HEK293 (cell line): ENCODE measurements around the gene ZNF618.

Experiments
- CTCF ChIA-PET: fragments of 350-600 bp; formaldehyde crosslinking; extraction: SDS; loops from one replicate; lab custom pipeline; 2021; ENCODE audit warnings: antibody characterized with exemption; lab: Yijun Ruan, JAX
- POLR2A ChIA-PET: fragments of 300-600 bp; formaldehyde crosslinking; extraction: SDS; loops from one replicate; lab custom pipeline; 2020; ENCODE audit warnings: antibody characterized with exemption, inconsistent platforms; lab: Yijun Ruan, JAX
- H3K27ac ChIP-seq: fragments of 200-500 bp; sonication (Bioruptor generic); 2 replicates; pipeline ENCODE4 v1.5.1; 2014; ENCODE audit warnings: low read depth, low read length, control low read depth, inconsistent platforms; ENCODE audit errors: extremely low read depth
- H3K36me3 ChIP-seq, 2 experiments: fragments of 200-500 bp in 1 of 2; sonication (Bioruptor generic) in 1 of 2; 1 replicate in 1 of 2; 2 replicates in 1 of 2; pipeline ENCODE4 v1.5.1; 2014 to 2017; ENCODE audit warnings: inconsistent platforms in 2 of 2, low read length in 2 of 2; ENCODE audit not compliant: control insufficient read depth in 2 of 2, insufficient read depth in 1 of 2
- H3K4me1 ChIP-seq: fragments of 200-500 bp; sonication (Bioruptor generic); 2 replicates; pipeline ENCODE4 v1.5.1; 2014; ENCODE audit warnings: mild to moderate bottlenecking, low read length, inconsistent platforms; ENCODE audit not compliant: control insufficient read depth, insufficient read depth
- H3K4me3 ChIP-seq: 2 replicates; pipeline ENCODE4 v1.5.1; 2011; ENCODE audit warnings: low read depth, mild to moderate bottlenecking, control low read depth, low read length, moderate library complexity
- H3K9me3 ChIP-seq: fragments of 200-500 bp; sonication (Bioruptor generic); 2 replicates; pipeline ENCODE4 v1.5.1; 2014; ENCODE audit warnings: low read depth, low read length, inconsistent platforms; ENCODE audit not compliant: control insufficient read depth, insufficient read depth
- KLF16 ChIP-seq: fragments of 450-650 bp; formaldehyde crosslinking; IDR thresholded peaks from 2 replicates; pipeline ENCODE4 v1.5.1; 2017; ENCODE audit warnings: missing biosample characterization, missing genetic modification characterization
- ZBTB8A ChIP-seq: fragments of 450-650 bp; formaldehyde crosslinking; IDR thresholded peaks from 2 replicates; pipeline ENCODE4 v1.5.1; 2016; ENCODE audit warnings: missing biosample characterization, missing genetic modification characterization
- ZFP69B ChIP-seq: fragments of 450-650 bp; formaldehyde crosslinking; IDR thresholded peaks from 2 replicates; pipeline ENCODE4 v1.5.1; 2016; ENCODE audit warnings: missing biosample characterization, missing genetic modification characterization
- ZNF133 ChIP-seq: fragments of 450-650 bp; formaldehyde crosslinking; IDR thresholded peaks from 2 replicates; pipeline ENCODE4 v1.5.1; 2016; ENCODE audit warnings: missing biosample characterization, missing genetic modification characterization
- ZNF174 ChIP-seq: fragments of 450-650 bp; formaldehyde crosslinking; IDR thresholded peaks from 2 replicates; pipeline ENCODE4 v1.5.0; 2017; ENCODE audit warnings: missing biosample characterization, mild to moderate bottlenecking, missing genetic modification characterization
- ZNF175 ChIP-seq: fragments of 450-650 bp; formaldehyde crosslinking; IDR thresholded peaks from 2 replicates; pipeline ENCODE4 v1.5.1; 2016; ENCODE audit warnings: missing biosample characterization, missing genetic modification characterization
- ZNF184 ChIP-seq: fragments of 450-650 bp; IDR thresholded peaks from 2 replicates; pipeline ENCODE4 v1.5.1; 2018; ENCODE audit warnings: missing biosample characterization, mild to moderate bottlenecking, missing genetic modification characterization
- ZNF23 ChIP-seq: fragments of 450-650 bp; formaldehyde crosslinking; IDR thresholded peaks from 2 replicates; pipeline ENCODE4 v1.5.1; 2016; ENCODE audit warnings: missing biosample characterization, missing genetic modification characterization, borderline replicate concordance
- ZNF324 ChIP-seq: fragments of 450-650 bp; formaldehyde crosslinking; IDR thresholded peaks from 2 replicates; pipeline ENCODE4 v1.5.1; 2016; ENCODE audit warnings: missing biosample characterization, missing genetic modification characterization
- ZNF354C ChIP-seq: fragments of 450-650 bp; formaldehyde crosslinking; IDR thresholded peaks from 2 replicates; pipeline ENCODE4 v1.5.1; 2016; ENCODE audit warnings: missing biosample characterization, missing genetic modification characterization, low read depth, borderline replicate concordance
- ZNF596 ChIP-seq: fragments of 450-650 bp; IDR thresholded peaks from 2 replicates; pipeline ENCODE4 v1.5.0; 2018; ENCODE audit warnings: missing biosample characterization, mild to moderate bottlenecking, missing genetic modification characterization, moderate library complexity
- ZNF776 ChIP-seq: fragments of 450-650 bp; formaldehyde crosslinking; IDR thresholded peaks from 2 replicates; pipeline ENCODE4 v1.5.0; 2017; ENCODE audit warnings: missing biosample characterization, missing genetic modification characterization, borderline replicate concordance
- TF ChIP-seq, protein P1 (sequence below): fragments of 450-650 bp; formaldehyde crosslinking; conservative IDR thresholded peaks from 2 replicates; pipeline ENCODE4 v1.5.1; 2016; ENCODE audit warnings: low read depth, missing biosample characterization, missing genetic modification characterization
- TF ChIP-seq, protein P2 (sequence below): fragments of 450-650 bp; formaldehyde crosslinking; IDR thresholded peaks from 2 replicates; pipeline ENCODE4 v1.5.1; 2017; ENCODE audit warnings: missing biosample characterization, missing genetic modification characterization
- TF ChIP-seq, protein P3 (sequence below): fragments of 450-650 bp; formaldehyde crosslinking; IDR thresholded peaks from 2 replicates; pipeline ENCODE4 v1.5.1; 2017; ENCODE audit warnings: missing biosample characterization, missing genetic modification characterization
- TF ChIP-seq, protein P4 (sequence below): fragments of 450-650 bp; formaldehyde crosslinking; IDR thresholded peaks from 2 replicates; pipeline ENCODE4 v1.5.1; 2016; ENCODE audit warnings: missing biosample characterization, missing genetic modification characterization
- TF ChIP-seq, protein P5 (sequence below): fragments of 450-650 bp; IDR thresholded peaks from 2 replicates; pipeline ENCODE4 v1.5.1; 2018; ENCODE audit warnings: missing biosample characterization, mild to moderate bottlenecking, missing genetic modification characterization
- TF ChIP-seq, protein P6 (sequence below): fragments of 450-650 bp; formaldehyde crosslinking; IDR thresholded peaks from 2 replicates; pipeline ENCODE4 v1.5.1; 2016; ENCODE audit warnings: missing biosample characterization, missing genetic modification characterization

The ZNF618 gene

DNA sequence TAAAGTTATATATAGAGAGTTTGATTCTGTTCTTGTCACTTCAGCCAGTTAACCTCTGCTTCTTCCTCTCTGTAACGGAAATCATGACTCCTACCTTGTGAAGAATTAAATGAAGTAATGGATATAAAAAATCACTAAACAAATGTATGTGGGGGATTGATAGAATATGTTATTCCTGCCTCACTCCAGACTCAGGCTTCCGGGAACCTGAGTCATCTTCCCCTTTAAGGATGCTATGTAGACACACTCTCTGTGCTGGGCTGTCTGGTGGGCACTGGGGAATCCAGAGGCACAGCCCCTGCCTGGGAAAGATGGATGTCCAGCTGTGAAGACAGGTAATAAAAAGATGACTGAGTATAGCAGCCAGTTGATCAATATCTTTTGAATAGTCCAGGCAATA lies 77.4 kb downstream of the ZNF618 start (continued):
- TF ChIP-seq, protein P1, sequence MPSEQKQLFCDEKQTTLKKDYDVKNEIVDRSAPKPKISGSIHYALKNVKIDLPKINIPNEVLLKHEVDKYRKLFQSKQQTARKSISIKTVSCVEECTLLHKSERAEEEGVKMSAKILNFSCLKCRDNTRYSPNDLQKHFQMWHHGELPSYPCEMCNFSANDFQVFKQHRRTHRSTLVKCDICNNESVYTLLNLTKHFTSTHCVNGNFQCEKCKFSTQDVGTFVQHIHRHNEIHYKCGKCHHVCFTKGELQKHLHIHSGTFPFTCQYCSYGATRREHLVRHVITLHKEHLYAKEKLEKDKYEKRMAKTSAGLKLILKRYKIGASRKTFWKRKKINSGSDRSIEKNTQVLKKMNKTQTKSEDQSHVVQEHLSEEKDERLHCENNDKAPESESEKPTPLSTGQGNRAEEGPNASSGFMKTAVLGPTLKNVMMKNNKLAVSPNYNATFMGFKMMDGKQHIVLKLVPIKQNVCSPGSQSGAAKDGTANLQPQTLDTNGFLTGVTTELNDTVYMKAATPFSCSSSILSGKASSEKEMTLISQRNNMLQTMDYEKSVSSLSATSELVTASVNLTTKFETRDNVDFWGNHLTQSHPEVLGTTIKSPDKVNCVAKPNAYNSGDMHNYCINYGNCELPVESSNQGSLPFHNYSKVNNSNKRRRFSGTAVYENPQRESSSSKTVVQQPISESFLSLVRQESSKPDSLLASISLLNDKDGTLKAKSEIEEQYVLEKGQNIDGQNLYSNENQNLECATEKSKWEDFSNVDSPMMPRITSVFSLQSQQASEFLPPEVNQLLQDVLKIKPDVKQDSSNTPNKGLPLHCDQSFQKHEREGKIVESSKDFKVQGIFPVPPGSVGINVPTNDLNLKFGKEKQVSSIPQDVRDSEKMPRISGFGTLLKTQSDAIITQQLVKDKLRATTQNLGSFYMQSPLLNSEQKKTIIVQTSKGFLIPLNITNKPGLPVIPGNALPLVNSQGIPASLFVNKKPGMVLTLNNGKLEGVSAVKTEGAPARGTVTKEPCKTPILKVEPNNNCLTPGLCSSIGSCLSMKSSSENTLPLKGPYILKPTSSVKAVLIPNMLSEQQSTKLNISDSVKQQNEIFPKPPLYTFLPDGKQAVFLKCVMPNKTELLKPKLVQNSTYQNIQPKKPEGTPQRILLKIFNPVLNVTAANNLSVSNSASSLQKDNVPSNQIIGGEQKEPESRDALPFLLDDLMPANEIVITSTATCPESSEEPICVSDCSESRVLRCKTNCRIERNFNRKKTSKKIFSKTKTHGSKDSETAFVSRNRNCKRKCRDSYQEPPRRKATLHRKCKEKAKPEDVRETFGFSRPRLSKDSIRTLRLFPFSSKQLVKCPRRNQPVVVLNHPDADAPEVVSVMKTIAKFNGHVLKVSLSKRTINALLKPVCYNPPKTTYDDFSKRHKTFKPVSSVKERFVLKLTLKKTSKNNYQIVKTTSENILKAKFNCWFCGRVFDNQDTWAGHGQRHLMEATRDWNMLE (tag by site-specific recombination): no peak
- TF ChIP-seq ZNF175 (tag by site-specific recombination): no peak
- TF ChIP-seq ZNF23: no peak
- no peak for TF ChIP-seq ZFP69B
- no peak for TF ChIP-seq ZNF354C
- TF ChIP-seq ZNF324 (tag by site-specific recombination): no peak

DNA sequence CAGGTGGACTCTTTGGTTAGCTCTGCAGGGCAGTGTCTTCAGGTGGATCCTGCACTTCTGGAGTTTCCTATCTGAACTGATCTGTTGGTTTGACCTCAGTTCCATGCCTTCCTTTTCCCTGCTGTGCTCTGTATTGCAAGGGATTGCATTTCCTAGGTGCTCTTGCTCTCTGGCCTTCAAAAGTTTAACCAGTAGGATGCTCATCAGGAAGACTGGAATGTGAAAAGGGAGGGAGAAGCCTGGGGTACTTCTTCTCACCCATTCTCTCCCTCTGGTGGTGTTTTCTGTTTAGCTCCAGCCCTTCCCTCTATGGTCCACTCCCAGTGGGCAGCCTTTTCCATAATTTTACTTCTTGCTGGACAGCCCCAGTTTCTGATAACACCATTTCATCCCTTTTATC lies 78.5 kb downstream of the ZNF618 start:
- no peaks in the 10 kb centered on the region for H3K36me3 ChIP-seq
- ChIA-PET POLR2A (no interaction called here), CTCF (interaction anchor here (0.7 to 1.6 kb wide), 2 partner anchors 8 to 510 kb away, joined by 3 to 9 read pairs; no protein-coding TSS in a partner anchor)
- TF ChIP-seq ZNF596 (tag by site-specific recombination) (no peak), ZNF133 (tag by site-specific recombination) (no peak), ZBTB8A (no peak), ZNF175 (tag by site-specific recombination) (no peak), KLF16 (tag by site-specific recombination) (no peak), ZNF174 (tag by site-specific recombination) (no peak), ZFP69B (no peak), ZNF776 (tag by site-specific recombination) (no peak), ZNF184 (tag by site-specific recombination) (no peak)
- TF ChIP-seq, protein P2, sequence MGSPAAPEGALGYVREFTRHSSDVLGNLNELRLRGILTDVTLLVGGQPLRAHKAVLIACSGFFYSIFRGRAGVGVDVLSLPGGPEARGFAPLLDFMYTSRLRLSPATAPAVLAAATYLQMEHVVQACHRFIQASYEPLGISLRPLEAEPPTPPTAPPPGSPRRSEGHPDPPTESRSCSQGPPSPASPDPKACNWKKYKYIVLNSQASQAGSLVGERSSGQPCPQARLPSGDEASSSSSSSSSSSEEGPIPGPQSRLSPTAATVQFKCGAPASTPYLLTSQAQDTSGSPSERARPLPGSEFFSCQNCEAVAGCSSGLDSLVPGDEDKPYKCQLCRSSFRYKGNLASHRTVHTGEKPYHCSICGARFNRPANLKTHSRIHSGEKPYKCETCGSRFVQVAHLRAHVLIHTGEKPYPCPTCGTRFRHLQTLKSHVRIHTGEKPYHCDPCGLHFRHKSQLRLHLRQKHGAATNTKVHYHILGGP (tag by site-specific recombination): no peak
- TF ChIP-seq, protein P3, sequence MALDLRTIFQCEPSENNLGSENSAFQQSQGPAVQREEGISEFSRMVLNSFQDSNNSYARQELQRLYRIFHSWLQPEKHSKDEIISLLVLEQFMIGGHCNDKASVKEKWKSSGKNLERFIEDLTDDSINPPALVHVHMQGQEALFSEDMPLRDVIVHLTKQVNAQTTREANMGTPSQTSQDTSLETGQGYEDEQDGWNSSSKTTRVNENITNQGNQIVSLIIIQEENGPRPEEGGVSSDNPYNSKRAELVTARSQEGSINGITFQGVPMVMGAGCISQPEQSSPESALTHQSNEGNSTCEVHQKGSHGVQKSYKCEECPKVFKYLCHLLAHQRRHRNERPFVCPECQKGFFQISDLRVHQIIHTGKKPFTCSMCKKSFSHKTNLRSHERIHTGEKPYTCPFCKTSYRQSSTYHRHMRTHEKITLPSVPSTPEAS: no peak
- TF ChIP-seq, protein P4, sequence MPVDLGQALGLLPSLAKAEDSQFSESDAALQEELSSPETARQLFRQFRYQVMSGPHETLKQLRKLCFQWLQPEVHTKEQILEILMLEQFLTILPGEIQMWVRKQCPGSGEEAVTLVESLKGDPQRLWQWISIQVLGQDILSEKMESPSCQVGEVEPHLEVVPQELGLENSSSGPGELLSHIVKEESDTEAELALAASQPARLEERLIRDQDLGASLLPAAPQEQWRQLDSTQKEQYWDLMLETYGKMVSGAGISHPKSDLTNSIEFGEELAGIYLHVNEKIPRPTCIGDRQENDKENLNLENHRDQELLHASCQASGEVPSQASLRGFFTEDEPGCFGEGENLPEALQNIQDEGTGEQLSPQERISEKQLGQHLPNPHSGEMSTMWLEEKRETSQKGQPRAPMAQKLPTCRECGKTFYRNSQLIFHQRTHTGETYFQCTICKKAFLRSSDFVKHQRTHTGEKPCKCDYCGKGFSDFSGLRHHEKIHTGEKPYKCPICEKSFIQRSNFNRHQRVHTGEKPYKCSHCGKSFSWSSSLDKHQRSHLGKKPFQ (tag by site-specific recombination): no peak
- TF ChIP-seq, protein P5, sequence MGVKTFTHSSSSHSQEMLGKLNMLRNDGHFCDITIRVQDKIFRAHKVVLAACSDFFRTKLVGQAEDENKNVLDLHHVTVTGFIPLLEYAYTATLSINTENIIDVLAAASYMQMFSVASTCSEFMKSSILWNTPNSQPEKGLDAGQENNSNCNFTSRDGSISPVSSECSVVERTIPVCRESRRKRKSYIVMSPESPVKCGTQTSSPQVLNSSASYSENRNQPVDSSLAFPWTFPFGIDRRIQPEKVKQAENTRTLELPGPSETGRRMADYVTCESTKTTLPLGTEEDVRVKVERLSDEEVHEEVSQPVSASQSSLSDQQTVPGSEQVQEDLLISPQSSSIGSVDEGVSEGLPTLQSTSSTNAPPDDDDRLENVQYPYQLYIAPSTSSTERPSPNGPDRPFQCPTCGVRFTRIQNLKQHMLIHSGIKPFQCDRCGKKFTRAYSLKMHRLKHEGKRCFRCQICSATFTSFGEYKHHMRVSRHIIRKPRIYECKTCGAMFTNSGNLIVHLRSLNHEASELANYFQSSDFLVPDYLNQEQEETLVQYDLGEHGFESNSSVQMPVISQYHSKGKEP (tag by site-specific recombination): no peak
- TF ChIP-seq, protein P6, sequence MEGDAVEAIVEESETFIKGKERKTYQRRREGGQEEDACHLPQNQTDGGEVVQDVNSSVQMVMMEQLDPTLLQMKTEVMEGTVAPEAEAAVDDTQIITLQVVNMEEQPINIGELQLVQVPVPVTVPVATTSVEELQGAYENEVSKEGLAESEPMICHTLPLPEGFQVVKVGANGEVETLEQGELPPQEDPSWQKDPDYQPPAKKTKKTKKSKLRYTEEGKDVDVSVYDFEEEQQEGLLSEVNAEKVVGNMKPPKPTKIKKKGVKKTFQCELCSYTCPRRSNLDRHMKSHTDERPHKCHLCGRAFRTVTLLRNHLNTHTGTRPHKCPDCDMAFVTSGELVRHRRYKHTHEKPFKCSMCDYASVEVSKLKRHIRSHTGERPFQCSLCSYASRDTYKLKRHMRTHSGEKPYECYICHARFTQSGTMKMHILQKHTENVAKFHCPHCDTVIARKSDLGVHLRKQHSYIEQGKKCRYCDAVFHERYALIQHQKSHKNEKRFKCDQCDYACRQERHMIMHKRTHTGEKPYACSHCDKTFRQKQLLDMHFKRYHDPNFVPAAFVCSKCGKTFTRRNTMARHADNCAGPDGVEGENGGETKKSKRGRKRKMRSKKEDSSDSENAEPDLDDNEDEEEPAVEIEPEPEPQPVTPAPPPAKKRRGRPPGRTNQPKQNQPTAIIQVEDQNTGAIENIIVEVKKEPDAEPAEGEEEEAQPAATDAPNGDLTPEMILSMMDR (tag by site-specific recombination): no peak
- H3K4me1 ChIP-seq: no peaks in the 10 kb centered on the region
- H3K9me3 ChIP-seq: no peaks in the 10 kb centered on the region
- H3K27ac ChIP-seq: no peak overlapping the region
- no peak overlapping the region for H3K4me3 ChIP-seq
